Endothelial cell of umbilical vein (primary cell): Measurements from ENCODE around the gene MARK3. TPM values are rescaled to one million over a fixed set of nuclear protein-coding genes. Genes with fewer than 3 reads are reported as not detected.

Experiments
- BruUV-seq: library from RNA; stranded (reverse); fragments of 400-500 nt; replicated peaks from 2 replicates; lab custom pipeline; 2021; lab: Mats Ljungman, UMichigan
- CTCF ChIA-PET: fragments of 300-600, 350-600 bp; sonication (Branson Sonifier 250); formaldehyde crosslinking; loops from one replicate; lab custom pipeline; 2021; ENCODE audit warnings: antibody characterized with exemption, inconsistent platforms; lab: Charles Lee
- POLR2A ChIA-PET: fragments of 300-600, 350-600 bp; sonication (Branson Sonifier 250); formaldehyde crosslinking; loops from one replicate; lab custom pipeline; 2021; ENCODE audit warnings: antibody characterized with exemption, inconsistent platforms; lab: Charles Lee
- DNase-seq: peaks from one replicate; pipeline ENCODE4 v3.0.0-alpha.2; 2011; ENCODE audit warnings: low read depth, low spot score
- FAIRE-seq: peaks from 2 replicates; lab custom pipeline; 2011; peaks lifted over from hg19 to GRCh38; lab: Jason Lieb, UNC
- H2AFZ ChIP-seq: 2 replicates; pipeline ENCODE4 v1.6.0; 2012; ENCODE audit warnings: low read depth, low read length, control low read depth, inconsistent platforms
- H3K27ac ChIP-seq: 2 replicates; pipeline ENCODE4 v1.5.1; 2011; ENCODE audit warnings: low read depth, mild to moderate bottlenecking, control low read depth, low read length, moderate library complexity; ENCODE audit not compliant: insufficient read depth
- H3K27me3 ChIP-seq, 2 experiments: 2 replicates each; pipeline versions ENCODE4 v1.6.0 to v1.6.1; 2011; ENCODE audit warnings: low read length in 2 of 2, mixed read lengths in 1 of 2; ENCODE audit not compliant: control insufficient read depth in 2 of 2, insufficient read depth in 2 of 2
- H3K36me3 ChIP-seq, 2 experiments: 2 replicates in 1 of 2; 3 replicates in 1 of 2; pipeline ENCODE4 v1.5.1; 2011; ENCODE audit warnings: low read length in 2 of 2, mild to moderate bottlenecking in 1 of 2, moderate library complexity in 1 of 2; ENCODE audit not compliant: control insufficient read depth in 2 of 2, insufficient read depth in 2 of 2; ENCODE audit errors: extremely low read depth in 1 of 2
- H3K4me1 ChIP-seq: 3 replicates; pipeline ENCODE4 v1.5.1; 2011; ENCODE audit warnings: mild to moderate bottlenecking, low read length; ENCODE audit not compliant: control insufficient read depth, insufficient read depth; ENCODE audit errors: extremely low read depth
- H3K4me2 ChIP-seq: 2 replicates; pipeline ENCODE4 v1.6.1; 2011; ENCODE audit warnings: low read length, control low read depth, mixed read lengths; ENCODE audit not compliant: insufficient read depth
- H3K4me3 ChIP-seq, 3 experiments: fragments of 200-600 bp in 1 of 3; sonication (generic), shearing (Covaris generic) in 1 of 3; replicated peaks in 1 of 3; 2 replicates each; pipeline ENCODE4 v1.5.1; 2011 to 2016; ENCODE audit warnings: control low read depth in 3 of 3, low read length in 3 of 3, mild to moderate bottlenecking in 2 of 3, inconsistent platforms in 1 of 3, low read depth in 1 of 3, moderate library complexity in 1 of 3; ENCODE audit not compliant: insufficient read depth in 1 of 3
- H3K79me2 ChIP-seq: 2 replicates; pipeline ENCODE4 v1.6.0; 2012; ENCODE audit warnings: low read length, inconsistent platforms; ENCODE audit not compliant: control insufficient read depth, insufficient read depth
- H3K9ac ChIP-seq: replicated peaks from 2 replicates; pipeline ENCODE3; 2011; ENCODE audit warnings: low read length, control low read depth; ENCODE audit not compliant: insufficient read depth; ENCODE audit errors: extremely low read depth
- H3K9me1 ChIP-seq: replicated peaks from 3 replicates; pipeline ENCODE4 v1.6.0; 2011; ENCODE audit warnings: mild to moderate bottlenecking, low read length; ENCODE audit not compliant: control insufficient read depth, insufficient read depth; ENCODE audit errors: extremely low read depth
- H3K9me3 ChIP-seq: replicated peaks from 2 replicates; pipeline ENCODE4 v1.5.1; 2012; ENCODE audit warnings: low read length, inconsistent platforms; ENCODE audit not compliant: control insufficient read depth, insufficient read depth
- H4K20me1 ChIP-seq: replicated peaks from 2 replicates; pipeline ENCODE3; 2011; ENCODE audit warnings: mild to moderate bottlenecking, low read length; ENCODE audit not compliant: control insufficient read depth, insufficient read depth; ENCODE audit errors: extremely low read depth
- CTCF ChIP-seq, 2 donors: IDR thresholded peaks; 1 replicate in 1 of 2; 2 replicates in 1 of 2; pipeline ENCODE4 v1.5.1; 2011; ENCODE audit warnings: low read length in 2 of 2, mild to moderate bottlenecking in 2 of 2, moderate library complexity in 2 of 2, control low read depth in 1 of 2, inconsistent platforms in 1 of 2, low read depth in 1 of 2; ENCODE audit not compliant: insufficient read depth in 1 of 2; ENCODE audit errors: extremely low read depth in 1 of 2
- EZH2 ChIP-seq: IDR thresholded peaks from 2 replicates; pipeline ENCODE4 v1.6.1; 2012; ENCODE audit warnings: borderline replicate concordance, low read depth, mild to moderate bottlenecking, moderate library complexity, low read length, inconsistent platforms; ENCODE audit not compliant: severe bottlenecking
- FOS ChIP-seq: IDR thresholded peaks from 2 replicates; pipeline ENCODE4 v1.6.1; 2011; ENCODE audit warnings: mild to moderate bottlenecking, low read length, moderate library complexity, borderline replicate concordance; ENCODE audit not compliant: insufficient read depth
- GATA2 ChIP-seq: IDR thresholded peaks from 2 replicates; pipeline ENCODE4 v1.7.0; 2011; ENCODE audit warnings: low read depth, mild to moderate bottlenecking, moderate library complexity, mixed read lengths, low read length; ENCODE audit not compliant: insufficient read length, insufficient read depth
- JUN ChIP-seq: IDR thresholded peaks from 2 replicates; pipeline ENCODE4 v1.6.1; 2011; ENCODE audit warnings: borderline replicate concordance, low read depth; ENCODE audit not compliant: insufficient read length, insufficient read depth
- MYC ChIP-seq: IDR thresholded peaks from one replicate; pipeline ENCODE4 v1.6.1; 2011; ENCODE audit warnings: mild to moderate bottlenecking, low read depth, low read length
- POLR2A ChIP-seq: IDR thresholded peaks from 2 replicates; pipeline ENCODE4 v1.6.1; 2012; ENCODE audit warnings: low read depth, mild to moderate bottlenecking, control low read depth, low read length
- POLR2AphosphoS5 ChIP-seq: IDR thresholded peaks from 2 replicates; pipeline ENCODE4 v1.6.1; 2012; ENCODE audit warnings: low read depth, mild to moderate bottlenecking, control low read depth, low read length, moderate library complexity; ENCODE audit not compliant: insufficient read depth
- dilution Hi-C: fragments of 300-500 bp; cut with MboI; formaldehyde crosslinking; loops from one replicate; pipeline ENCODE4 v1.15.0; 2019; ENCODE audit warnings: low sequenced_read_pairs; ENCODE audit not compliant: extremely low pct_ligation_motif_present
- intact Hi-C: fragments of 100-400 bp; cut with micrococcal nuclease; formaldehyde crosslinking; loops from one replicate; pipeline ENCODE4 v1.10.0; 2022
- polyA plus RNA-seq, 4 experiments: library from polyadenylated mRNA; depleted of rRNA in 3 of 4; stranded (reverse) in 3 of 4; unstranded in 1 of 4; fragments of >200 nt; gene quantifications; 2 replicates each; pipeline versions ENCODE4 v1.2.1 to v1.2.3, GENCODE V29; 2011 to 2012; ENCODE audit warnings: missing spikeins in 1 of 4
- total RNA-seq: library from RNA; stranded (reverse); gene quantifications from 2 replicates; pipeline ENCODE4 v1.2.3, GENCODE V29; 2021

Gene MARK3
- total and polyA plus RNA-seq, 2 donors (not counting 3 experiments of a cell fraction or from before 2014, with no cell fraction given): 46.6 to 96.1 TPM

- Histone ChIP-seq H3K79me2 (no peaks in the 10 kb centered on the region), H2AFZ (no peak overlapping the region), H3K27ac (no peak overlapping the region), H3K9me1 (no peaks in the 10 kb centered on the region), H3K4me3 (no peak overlapping the region), H3K4me1 (peaks cover 11% of the 10 kb centered on the region), H3K9me3 (no peaks in the 10 kb centered on the region), H4K20me1 (no peaks in the 10 kb centered on the region), H3K4me2 (no peak overlapping the region), H3K36me3 (no peaks in the 10 kb centered on the region), H3K27me3 (peaks cover 3 to 14% of the 10 kb centered on the region in 2 experiments), H3K9ac (no peak overlapping the region)
- no peak for DNase-seq
- BruUV-seq: no TSS peak
- intact Hi-C loops: no loop called here
- dilution Hi-C loops: no loop called here
- ChIA-PET POLR2A (interaction anchor here (0.6 kb wide), 1 partner anchor 159 kb away, joined by 3 read pairs; no protein-coding TSS in a partner anchor), CTCF (interaction anchor here (3.1 to 8.0 kb wide), 2 partner anchors 17 to 30 kb away, joined by 33 to 209 read pairs; no protein-coding TSS in a partner anchor)
- TF ChIP-seq POLR2A (no peak), FOS (no peak), JUN (no peak), EZH2 (no peak), MYC (no peak), POLR2AphosphoS5 (no peak), GATA2 (no peak), CTCF (IDR thresholded peaks at IDR 0.05; ENCODE audit: extremely low read depth in 1 of 2, insufficient read depth in 1 of 2, low read depth in 1 of 2, low read length in 2 of 2) (no peak)
- FAIRE-seq: no peak
Measured at GRCh38 chr14:103517174-103517566, 132.0 kb downstream of the MARK3 start.
